GM21360 (cell line): ENCODE measurements around the gene NHS.

Source experiments
- ATAC-seq: cut with Tn5 transposase; IDR thresholded peaks from one replicate; pipeline ENCODE4 v1.9.1; 2021; ENCODE audit warnings: mild to moderate bottlenecking, moderate library complexity; ENCODE audit not compliant: unreplicated experiment

NHS gene

GRCh38 chrX:17374619-17375366 lies at the start of gene NHS:
Gene NHS (plus strand): TSS chrX:17375200. CDS start chrX:17375758, 558 bp downstream.
- ATAC-seq: no peak

GRCh38 chrX:17328837-17329236 lies 46.2 kb upstream of the NHS start:
- ATAC-seq: no peak

- no peak for ATAC-seq
Measured at GRCh38 chrX:17336377-17336776, 38.6 kb upstream of the NHS start.

GRCh38 chrX:17355976-17356375 lies 19.0 kb upstream of the NHS start:
- ATAC-seq: no peak

- ATAC-seq: no peak
Measured at GRCh38 chrX:17359500-17359899, 15.5 kb upstream of the NHS start.

GRCh38 chrX:17361620-17362019 lies 13.4 kb upstream of the NHS start:
- no peak for ATAC-seq

GRCh38 chrX:17368002-17368401 lies 7.0 kb upstream of the NHS start:
- no peak for ATAC-seq

GRCh38 chrX:17369309-17369708 lies 5.7 kb upstream of the NHS start:
- no peak for ATAC-seq

- no peak for ATAC-seq
Measured at GRCh38 chrX:17370191-17370590, 4.8 kb upstream of the NHS start.

GRCh38 chrX:17372052-17372451 lies 2.9 kb upstream of the NHS start:
- no peak for ATAC-seq

- no peak for ATAC-seq
Measured at GRCh38 chrX:17373337-17373736, 1.7 kb upstream of the NHS start.

GRCh38 chrX:17375367-17375636 lies 302 bp downstream of the NHS start:
- ATAC-seq: no peak

- ATAC-seq: no peak
Measured at GRCh38 chrX:17375637-17376430, 834 bp downstream of the NHS start.

GRCh38 chrX:17376431-17377077 lies 1.6 kb downstream of the NHS start:
- no peak for ATAC-seq

- ATAC-seq: no peak
Measured at GRCh38 chrX:17377091-17377717, 2.2 kb downstream of the NHS start.

GRCh38 chrX:17377795-17378194 lies 2.8 kb downstream of the NHS start:
- ATAC-seq: no peak

- ATAC-seq: no peak
Measured at GRCh38 chrX:17380221-17380620, 5.2 kb downstream of the NHS start.

- ATAC-seq: no peak
Measured at GRCh38 chrX:17390419-17390850, 15.4 kb downstream of the NHS start.

GRCh38 chrX:17395154-17395553 lies 20.2 kb downstream of the NHS start:
- no peak for ATAC-seq

- ATAC-seq: no peak
Measured at GRCh38 chrX:17397074-17397473, 22.1 kb downstream of the NHS start.

- ATAC-seq: no peak
Measured at GRCh38 chrX:17403189-17403691, 28.2 kb downstream of the NHS start.
